Measurements from ENCODE around the gene C16orf96.

DNA sequence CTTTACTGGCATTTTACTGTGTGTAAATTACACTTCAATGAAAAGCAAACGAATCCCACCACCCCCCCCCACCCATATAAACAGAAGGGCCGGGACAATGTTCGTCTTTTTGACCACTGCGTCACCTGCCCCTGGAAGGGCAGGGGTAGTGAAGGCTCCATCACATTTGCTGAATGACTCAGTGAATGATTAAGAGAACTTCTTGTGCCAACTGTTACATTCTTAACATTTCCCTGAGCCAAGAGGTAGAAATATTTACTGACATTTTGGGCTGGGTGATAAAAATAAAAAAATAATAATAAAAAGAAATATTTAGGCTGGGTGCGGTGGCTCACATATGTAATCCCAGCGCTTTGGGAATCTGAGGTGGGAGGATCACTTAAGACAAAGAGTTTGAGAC, 24.1 kb downstream of the C16orf96 start:
- TF ChIP-seq, protein P1, sequence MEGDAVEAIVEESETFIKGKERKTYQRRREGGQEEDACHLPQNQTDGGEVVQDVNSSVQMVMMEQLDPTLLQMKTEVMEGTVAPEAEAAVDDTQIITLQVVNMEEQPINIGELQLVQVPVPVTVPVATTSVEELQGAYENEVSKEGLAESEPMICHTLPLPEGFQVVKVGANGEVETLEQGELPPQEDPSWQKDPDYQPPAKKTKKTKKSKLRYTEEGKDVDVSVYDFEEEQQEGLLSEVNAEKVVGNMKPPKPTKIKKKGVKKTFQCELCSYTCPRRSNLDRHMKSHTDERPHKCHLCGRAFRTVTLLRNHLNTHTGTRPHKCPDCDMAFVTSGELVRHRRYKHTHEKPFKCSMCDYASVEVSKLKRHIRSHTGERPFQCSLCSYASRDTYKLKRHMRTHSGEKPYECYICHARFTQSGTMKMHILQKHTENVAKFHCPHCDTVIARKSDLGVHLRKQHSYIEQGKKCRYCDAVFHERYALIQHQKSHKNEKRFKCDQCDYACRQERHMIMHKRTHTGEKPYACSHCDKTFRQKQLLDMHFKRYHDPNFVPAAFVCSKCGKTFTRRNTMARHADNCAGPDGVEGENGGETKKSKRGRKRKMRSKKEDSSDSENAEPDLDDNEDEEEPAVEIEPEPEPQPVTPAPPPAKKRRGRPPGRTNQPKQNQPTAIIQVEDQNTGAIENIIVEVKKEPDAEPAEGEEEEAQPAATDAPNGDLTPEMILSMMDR (IDR thresholded peaks at IDR 0.05), result no peak
- no peak for TF ChIP-seq POLR2A (IDR thresholded peaks at IDR 0.05)

All from vagina (tissue), 2 donors.